Germinal center (tissue), 1 donor: ENCODE data around the gene AHSG.
"Not testable (repeated sequence)": the region's sequence is repeated elsewhere in the genome, so short reads cannot be mapped to it uniquely, and the experiment has no call there.

Experiments
- DNase-seq: peaks from one replicate; pipeline ENCODE4 v3.0.0; 2012; ENCODE audit warnings: mixed read lengths, low spot score

Gene AHSG

DNA sequence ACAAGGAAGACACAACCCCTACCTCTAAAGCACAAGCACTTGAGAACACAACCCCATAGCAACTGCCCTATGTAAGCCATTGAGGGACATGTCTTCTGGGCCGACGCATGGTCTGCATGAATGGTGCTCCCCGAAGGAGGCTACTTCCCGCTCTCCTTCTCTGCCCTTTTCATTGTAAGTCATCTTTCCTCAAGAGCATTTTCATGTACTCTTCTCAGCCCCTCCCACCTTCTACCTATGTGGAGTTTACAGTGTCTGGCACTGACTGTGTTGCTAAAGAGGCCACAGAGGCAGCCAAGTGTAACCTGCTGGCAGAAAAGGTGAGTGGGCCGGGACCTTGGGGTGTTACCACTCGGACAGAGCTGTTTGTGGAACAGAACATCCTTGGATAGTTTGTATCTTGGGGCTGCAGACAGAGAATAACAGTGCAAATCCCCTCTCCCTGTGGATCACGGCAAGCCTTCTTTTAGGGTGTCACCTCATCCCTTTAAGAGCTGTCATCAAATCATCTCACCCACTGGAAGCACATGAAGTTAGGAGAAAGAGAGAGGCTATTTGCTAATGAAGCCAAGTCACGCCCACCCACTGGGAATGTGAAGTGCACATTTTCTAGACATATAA is 5.6 kb downstream of the AHSG start:
- DNase-seq = no peak

GRCh38 chr3:186619787-186620212 is 6.9 kb downstream of the AHSG start:
- no peak for DNase-seq

- DNase-seq = no peak
These were observed 7.6 kb downstream of the AHSG start for GRCh38 chr3:186620213-186621092.

DNA sequence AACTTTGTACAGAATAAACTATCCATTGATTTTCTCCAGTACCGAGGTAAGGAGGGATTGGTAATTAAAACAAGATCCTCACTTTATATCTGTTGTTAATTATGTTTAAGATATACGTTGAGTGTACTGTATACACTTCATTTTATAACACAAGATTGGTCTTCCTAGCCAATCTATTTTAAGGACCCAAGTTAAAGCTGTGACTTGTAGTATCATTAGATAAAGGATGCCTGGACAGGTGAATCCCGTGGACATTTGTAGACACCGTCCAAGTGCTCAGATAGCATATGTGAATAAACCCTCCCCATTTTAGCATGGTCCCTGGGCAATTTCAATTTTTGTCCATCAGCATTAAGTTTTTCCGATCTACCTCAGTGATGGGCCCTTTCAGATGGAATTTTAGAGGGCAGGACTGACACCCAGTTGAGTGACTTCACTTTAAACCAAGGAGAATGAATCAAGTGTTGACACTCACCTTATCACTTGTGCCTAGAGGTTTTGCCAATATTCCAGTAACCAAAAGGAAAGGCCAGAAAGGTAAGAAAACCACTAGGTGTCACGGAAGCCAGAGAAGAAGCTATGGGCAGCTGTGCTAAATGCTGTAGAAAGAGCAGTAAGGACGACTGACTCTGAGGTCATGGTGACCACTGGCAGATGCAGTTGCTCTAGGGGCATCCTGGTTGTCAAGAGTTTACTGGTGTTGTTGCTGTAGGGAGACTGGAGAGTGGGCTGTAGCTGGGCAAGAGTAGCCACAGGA is 9.2 kb downstream of the AHSG start:
- DNase-seq = no peak

GRCh38 chr3:186622651-186623310 is 9.9 kb downstream of the AHSG start:
- DNase-seq = no peak

DNA sequence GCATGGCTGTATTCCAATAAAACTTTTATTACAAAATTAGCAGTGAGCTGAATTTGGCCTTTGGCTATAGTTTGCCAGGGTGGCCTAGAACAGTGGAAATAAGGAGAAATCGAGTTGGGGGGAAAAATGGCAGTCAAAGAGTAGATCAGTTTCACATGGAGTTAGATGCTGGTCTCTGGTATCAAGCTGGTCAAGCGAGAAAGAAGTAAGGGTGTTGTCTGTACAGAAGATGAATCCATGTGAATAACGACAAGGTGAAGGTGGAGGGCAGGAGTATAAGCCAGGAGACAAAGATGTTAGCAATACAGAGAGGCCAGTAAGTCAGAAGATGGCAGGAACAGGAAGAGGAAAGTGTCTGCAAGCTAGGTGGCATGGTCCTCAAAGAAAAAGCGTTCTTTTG is 11.7 kb downstream of the AHSG start:
- DNase-seq = no peak

DNA sequence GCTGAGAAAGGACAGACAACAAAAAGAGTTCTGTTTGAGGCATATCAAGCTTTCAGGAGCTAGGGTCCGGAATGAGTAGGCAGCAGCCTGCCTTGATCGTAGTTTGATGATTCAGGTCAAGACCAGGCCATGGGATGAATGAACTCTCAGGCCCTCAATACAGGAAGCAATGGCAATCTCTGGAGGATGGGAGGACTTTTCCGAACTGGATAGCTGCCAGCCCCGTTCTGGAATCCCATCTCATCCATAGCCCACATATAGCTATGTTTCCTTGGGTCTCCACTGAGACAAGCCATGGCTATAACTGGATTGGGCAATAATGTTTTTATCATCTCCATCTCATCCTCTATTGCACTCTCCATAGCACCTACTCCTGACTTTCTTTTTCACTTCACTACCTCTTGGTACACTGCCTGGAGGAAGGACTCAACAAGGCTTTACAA is 12.8 kb downstream of the AHSG start:
- DNase-seq = no peak

- no peak for DNase-seq
These were observed 13.5 kb downstream of the AHSG start for GRCh38 chr3:186626254-186626847.

- DNase-seq = no peak
These were observed 15.1 kb downstream of the AHSG start for GRCh38 chr3:186627852-186628414.

DNA sequence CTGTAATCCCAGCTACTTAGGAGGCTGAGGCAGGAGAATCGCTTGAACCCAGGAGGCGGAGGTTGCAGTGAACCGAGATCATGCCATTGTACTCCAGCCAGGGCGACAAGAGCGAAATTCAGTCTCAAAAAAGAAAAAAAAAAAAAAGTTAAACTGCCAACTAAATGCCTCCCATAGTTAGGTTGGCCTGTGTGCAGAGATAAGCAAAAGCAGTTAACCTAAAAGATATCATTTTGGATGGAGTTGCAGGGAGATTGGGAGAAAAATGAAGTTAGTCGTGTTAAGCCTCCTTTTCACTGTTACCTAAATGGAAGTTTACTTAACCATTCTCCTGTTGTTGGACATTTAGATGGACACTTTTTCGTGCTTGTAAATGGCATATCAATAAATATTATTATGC is 15.9 kb downstream of the AHSG start:
- DNase-seq = no peak

GRCh38 chr3:186630950-186631641 is 18.2 kb downstream of the AHSG start:
- no peak for DNase-seq

- DNase-seq = no peak
These were observed 20.6 kb downstream of the AHSG start for GRCh38 chr3:186633481-186633880.

GRCh38 chr3:186634207-186634606 is 21.3 kb downstream of the AHSG start:
- not testable (repeated sequence) for DNase-seq

- no peak for DNase-seq
These were observed 22.7 kb downstream of the AHSG start for GRCh38 chr3:186635532-186635931.

DNA sequence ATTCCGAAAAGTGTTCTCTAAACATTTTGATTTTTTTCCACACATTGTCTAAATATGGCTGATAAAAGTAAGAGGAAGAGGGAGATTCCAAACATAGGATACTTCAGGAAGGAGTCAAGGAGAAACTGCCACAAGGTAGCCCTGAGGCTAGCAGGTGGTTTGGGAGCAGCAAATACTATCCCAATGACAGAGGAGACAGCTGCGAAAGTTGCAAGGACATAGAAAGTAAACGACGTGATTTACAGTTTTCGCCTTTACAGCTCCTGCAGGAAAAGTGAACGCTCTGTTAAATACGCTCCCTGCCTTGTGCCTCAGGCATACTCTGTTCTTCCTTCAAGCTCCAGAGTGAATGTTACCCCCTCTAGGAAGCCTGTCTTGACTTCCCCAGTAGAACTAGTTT is 23.7 kb downstream of the AHSG start:
- no peak for DNase-seq

- DNase-seq = no peak
These were observed 24.8 kb downstream of the AHSG start for GRCh38 chr3:186637686-186638085.

DNA sequence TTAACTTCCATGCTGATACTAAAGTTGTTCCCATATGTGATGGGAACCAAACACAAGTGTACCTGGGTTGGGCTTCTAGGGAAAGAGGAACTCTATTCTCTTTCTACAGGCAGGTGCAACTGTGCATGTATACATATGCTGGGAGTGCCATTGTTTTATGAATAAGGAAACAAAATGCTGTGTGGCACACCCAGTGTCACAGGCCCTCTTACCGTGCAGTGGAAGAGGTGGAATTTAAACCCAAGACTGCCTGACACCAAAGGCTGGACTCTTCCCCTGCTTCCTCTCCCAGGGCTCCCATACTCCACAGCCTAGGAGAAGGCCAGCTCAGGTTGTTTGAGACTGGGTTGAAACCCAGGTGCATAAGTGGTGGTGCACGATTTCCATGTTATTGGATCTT is 25.4 kb downstream of the AHSG start:
- DNase-seq = no peak

DNA sequence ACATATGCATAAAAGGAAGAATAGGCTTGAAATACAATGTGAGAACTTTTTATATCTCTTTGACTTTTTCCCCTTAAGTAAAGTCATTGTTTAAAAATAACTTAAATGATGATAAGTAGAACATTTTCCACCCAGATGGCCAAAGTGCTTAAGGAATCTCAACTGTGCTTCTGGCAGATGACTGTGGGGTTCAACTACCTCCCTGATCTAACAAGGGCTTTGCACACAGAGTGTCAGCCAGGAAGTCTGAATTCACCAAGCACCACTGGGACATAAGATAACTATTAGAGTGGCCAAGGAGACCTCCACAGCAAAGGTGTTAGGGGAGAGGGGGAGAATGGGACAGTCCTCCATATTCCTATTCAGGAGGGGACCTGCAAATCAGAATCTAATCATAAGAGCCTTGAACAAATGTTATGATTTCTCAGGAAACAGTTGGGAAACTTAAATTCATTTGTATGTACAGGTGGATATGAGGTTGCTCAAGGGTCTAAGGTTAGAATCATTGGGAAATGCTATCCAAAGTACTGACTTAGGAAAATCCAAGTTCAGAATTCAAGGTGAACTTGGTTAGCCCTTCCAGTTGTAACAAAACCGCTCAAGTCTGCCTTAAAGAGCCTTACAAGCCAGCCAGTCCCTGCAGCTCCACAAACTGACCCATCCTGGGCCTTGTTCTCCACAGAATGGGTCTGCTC is 27.1 kb downstream of the AHSG start, which contains the start of gene FETUB:
TSS of gene FETUB (plus strand) at position 622 of the 695 bp plus-strand sequence. CDS start at position 684, 62 bp downstream.
- DNase-seq = no peak

DNA sequence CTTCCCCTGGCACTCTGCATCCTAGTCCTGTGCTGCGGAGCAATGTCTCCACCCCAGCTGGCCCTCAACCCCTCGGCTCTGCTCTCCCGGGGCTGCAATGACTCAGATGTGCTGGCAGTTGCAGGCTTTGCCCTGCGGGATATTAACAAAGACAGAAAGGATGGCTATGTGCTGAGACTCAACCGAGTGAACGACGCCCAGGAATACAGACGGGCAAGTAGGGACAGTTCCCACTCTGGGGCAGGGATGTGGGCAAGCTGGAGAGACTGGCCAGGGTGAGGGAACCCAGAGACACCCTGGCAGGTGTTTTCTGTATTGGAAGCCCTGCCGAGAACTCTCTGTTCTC is 27.6 kb downstream of the AHSG start:
- DNase-seq = no peak

DNA sequence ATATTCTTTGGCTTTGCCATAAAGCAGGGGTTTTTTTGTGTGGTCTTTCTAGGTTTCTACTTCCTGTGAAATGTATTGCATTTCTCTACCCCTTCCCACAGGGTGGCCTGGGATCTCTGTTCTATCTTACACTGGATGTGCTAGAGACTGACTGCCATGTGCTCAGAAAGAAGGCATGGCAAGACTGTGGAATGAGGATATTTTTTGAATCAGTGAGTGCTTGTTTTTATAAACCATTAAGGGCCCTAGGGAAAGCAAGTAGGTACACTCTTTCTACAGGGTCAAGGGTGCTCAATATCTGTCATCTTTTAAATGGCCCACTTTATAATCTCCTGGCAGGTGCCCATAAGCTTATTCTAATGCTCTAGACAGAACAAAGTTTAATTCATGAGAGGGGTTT is 28.1 kb downstream of the AHSG start:
- no peak for DNase-seq
